Endothelial cell of hepatic sinusoid (primary cell): ENCODE results near the gene TERC.

ENCODE experiments used
- in situ Hi-C: cut with HindIII; loops from 2 replicates; pipeline ENCODE4 v1.10.0; 2017; ENCODE audit warnings: low sequenced_read_pairs

Gene TERC

DNA sequence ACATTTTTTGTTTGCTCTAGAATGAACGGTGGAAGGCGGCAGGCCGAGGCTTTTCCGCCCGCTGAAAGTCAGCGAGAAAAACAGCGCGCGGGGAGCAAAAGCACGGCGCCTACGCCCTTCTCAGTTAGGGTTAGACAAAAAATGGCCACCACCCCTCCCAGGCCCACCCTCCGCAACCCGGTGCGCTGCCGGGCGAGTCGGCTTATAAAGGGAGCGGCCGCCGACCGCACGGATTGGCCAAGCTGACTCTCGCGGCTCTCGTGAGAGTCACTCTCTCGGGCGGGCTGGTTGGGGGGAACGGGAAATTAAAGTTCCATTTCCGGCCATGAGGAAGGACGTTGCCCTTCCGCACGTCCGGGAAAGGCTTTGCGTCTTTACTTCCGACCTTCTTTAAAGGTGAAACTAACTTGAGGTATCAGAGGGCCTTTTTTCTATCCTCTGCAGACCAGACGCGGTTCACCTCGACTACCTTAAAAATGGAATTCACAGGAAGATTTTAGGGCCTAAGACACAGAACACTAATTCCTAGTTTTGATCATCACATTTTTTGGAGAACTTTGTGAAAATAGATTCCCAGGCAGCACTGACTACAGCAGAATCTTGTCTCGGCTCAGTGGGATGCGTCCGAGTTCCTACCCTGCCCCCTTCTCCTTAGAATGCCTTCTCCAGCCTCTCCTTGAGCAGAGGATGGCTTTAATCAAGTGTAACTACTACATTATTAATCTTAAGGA lies at the start of gene TERC:
TERC (minus strand) TSS at position 179 of the 731 bp plus-strand sequence.
- in situ Hi-C loops: no loop called here

DNA sequence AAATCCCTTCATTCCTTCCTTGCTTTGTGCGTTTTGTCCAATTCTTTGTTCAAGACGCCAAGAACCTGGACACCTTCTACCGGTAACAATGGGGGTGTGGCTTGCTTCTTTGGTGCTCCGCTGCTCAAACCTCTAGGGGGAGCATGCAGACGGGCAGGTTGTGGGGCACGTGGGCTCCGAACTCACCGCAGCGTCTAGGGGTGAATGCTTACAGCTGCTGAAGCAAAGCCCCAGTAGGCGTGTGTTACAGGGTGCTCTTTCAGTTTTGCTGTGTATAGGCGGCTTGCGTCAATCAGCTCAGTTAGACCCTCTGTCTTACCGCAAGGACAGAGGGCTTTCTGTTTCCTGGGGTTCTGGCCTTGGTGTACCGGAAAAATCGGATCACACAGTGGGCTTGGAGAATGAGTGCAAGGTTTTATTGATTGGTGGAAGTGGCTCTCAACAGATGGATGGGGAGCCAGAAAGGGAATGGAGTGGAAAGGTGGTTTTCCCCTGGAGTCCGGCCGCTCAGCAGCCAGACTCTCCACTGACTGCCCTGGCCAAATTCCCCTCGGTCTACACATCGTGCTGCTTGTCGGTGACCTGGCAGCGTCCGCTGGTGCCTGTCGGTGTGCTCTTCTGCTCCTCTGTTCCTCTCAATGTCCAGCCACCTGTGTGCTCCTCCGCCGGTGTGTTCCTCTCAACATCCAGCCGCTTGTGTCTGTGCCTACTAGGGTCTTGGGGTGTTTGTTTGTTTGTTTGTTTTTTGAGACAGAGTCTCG lies 49.1 kb upstream of the TERC start:
- in situ Hi-C loops: no loop called here

DNA sequence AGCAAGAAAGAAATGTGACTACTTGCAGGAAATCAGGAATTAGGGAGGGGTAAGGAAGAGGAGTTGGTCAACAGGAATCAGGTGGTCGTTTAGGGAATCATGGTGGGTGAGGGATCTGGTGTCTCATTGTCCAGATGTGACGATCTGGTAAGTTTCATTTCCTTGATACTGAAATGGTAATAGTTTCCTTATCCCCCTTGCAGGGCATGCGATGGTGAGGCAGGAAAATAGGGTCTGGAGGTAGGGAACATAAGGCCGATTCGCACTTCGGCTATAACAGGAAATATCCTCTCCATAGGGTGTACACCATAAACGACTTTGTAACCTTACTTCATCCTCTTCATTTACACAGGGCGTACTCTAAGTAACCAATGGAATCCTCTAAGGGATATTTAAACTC lies 48.4 kb upstream of the TERC start:
- in situ Hi-C loops: no loop called here

DNA sequence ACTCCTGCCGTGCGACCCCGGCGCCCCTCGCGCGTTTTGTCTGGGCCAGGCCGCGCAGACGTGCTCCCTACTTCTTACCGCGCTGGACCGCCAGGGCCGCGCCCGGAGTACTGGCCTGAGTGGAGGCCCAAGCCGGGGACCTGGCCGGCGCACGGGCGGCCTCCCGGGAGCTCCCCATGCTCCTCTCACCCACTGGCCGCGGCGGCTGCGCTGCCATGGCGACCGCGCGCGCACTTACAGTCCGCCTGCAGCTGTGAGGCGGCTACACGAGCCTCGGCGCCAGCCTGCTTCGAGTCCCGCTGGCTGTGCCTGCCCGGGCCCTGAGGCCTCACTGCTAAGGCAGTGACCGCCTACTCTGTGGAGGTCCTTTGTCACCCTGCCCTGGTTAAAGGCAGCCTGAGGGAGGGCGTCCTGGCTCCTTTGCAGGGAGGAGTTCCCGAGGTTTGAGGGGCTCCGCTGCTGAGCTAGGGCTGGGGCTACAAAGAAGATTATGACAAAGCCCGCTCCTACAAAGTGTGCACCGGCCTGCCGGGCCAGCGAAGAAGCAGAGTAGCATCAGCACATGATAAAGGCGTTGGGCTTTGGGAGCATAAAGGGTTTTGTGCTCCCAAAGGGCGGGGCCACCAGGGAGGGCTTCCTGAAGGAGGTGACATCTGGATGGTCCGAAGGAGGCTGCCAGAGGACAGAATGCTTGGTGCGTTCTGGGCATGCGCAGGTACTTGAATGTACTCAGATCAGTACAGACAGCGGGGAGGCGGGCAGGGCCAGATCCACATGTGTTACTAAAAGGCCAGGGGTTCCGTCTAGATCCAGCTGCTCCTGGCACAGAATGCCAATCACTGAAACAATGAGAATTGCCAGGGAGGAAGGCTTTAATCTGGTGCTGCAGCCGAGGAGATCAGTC lies 47.7 kb upstream of the TERC start, which contains the start of the genes LRRC34 and LRRIQ4:
LRRC34 (minus strand) TSS at position 573 of the 904 bp plus-strand sequence; CDS start at position 217, 356 bp downstream.
LRRIQ4 (plus strand) TSS at position 539 of the 904 bp plus-strand sequence. CDS start 9,052 bp downstream, outside the sequence.
- in situ Hi-C loops: no loop called here

DNA sequence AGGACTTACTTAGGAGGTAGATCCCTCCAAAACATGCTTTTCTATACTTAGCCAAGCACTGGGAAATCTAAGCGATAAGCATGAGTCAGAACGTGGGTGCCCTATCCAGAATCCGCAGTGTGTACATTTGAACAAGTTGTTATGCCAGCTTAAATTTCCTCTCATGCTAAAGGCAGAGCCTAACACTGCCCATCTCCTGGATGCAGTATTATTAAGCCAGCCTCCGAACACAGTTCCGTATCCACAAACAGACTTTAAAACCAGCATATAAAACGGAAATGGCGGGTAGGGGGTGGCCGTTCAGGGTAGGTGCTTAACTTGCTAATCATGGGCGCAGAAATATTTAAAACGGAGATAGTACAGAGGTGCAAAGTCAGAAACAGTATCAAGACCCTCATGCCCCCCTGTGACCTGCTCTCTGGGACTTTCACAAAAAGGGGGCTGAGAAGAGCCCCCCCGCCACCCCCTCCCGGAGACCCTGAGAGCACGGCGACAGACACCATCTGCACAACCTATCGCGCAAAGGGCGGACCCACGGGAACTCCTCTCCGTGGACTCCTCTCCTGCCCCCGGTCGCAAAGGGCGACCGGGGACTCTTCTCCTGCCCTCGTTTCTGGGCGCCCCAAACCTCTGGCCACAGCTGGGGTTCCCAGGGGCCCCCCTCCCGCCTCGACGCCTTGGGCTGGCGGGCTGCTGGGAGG lies 46.9 kb upstream of the TERC start:
- in situ Hi-C loops: no loop called here

DNA sequence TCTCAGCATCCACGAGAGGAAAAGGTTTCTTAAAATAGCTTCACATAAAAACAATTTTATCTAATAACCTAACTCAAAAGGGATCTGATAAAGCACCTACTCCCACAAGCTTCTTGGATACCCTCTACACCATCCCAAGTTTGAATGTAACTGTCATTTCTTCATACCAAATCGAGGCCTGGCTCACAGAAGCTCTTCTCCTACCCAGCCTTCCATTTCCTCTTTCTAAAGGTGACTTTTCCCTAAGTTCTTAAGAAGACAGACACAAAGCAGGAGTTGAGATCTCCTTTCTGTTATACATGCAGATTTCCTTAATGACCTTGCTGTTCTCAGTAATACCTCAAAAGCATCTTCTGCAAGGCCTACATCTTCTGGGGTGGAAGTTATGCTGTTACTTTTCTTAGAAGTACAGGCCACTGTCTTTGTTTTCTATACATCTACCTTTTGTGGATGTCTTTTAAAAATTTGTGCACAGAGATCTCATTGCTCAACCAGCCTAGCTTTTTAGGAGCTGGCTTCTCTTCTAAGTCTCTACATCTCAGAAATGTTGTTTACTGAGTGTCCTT lies 44.5 kb upstream of the TERC start:
- in situ Hi-C loops: no loop called here

DNA sequence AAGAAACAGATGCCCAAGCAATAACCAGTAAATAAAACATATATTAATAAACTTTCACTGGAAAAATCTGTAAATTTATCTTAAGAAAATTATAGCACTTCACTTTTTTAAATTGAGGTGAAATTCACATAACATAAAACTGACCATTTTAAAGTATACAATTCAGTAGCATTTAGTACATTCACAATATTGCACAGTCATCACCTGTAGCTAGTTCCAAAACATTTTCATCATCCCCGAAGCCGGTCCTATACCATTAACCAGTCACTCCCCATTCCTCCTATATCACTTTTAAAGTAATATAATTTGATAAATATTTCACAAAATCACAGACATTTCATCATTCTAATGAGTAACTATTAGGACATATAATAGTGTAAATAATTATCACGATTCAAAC lies 39.8 kb upstream of the TERC start:
- in situ Hi-C loops: no loop called here

DNA sequence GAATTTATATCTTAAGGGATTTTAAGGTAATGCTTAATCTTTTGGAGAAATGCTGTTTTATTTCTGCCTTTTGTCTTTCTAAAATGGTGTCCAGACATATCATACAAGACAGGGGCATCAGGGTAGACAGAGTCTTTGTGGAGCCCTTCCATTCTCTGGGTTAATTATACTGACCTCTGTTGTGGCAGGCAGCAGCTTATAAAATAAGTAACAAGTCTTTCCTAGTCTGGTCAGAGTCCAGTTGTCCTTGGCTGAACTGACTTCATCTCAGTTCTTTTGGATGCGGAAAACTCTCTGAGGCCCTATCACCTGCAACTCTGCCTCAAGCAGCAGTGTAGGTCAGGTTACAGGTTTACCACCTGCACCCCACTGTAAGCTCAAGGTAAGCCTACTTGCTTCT lies 27.5 kb upstream of the TERC start:
- in situ Hi-C loops: no loop called here

DNA sequence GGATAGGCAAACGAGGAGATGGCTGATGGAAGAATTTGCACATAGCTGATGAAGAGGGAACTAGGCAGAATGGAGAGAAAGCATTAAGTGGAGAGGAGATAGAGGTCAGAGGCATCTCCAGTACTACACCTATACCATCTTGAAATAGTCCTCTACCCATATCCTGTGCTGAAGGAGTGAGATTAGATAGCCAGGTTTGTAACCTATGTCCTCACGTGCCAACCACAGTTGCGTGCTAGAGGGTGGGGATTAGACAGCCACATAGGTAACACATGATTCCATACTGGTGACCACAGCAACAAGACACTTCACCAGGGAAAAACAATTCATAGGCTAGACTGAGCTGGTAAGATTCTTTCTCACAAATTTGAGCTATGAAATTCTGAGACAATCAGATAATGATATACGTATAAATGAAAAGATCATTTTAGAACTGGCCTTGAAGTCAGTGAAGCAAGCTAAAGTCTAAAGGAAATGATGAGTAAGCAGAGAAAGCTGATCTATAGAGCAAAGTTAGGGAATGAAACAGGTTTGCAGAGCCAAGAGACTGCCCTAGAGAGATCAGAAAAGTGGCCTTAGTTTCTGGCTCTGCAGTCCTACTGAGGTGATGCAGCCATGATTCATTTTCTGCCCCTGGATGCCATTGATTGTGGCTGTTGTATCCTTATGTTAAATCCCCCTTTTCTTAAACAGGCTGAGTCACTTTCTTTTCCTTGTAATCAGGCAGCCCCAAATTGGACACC lies 26.0 kb upstream of the TERC start:
- in situ Hi-C loops: no loop called here

DNA sequence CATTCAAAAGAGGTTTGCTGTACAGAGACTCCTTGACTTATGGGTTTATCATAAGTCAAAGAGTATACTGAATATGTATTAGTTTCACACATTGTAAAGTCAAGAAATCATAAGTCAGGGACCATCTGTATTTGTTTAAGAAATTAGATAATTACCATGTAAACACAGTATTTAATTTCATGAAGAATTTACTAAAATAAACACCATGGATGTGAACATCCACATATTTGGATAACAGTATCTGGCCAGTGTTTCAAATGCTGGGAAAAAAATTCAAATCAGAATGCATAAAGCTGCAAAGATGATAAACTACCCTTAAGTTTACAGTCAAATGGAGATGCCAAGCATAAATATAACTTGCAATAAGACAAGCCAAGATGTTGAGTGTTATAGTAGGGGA lies 25.4 kb upstream of the TERC start:
- in situ Hi-C loops: no loop called here

DNA sequence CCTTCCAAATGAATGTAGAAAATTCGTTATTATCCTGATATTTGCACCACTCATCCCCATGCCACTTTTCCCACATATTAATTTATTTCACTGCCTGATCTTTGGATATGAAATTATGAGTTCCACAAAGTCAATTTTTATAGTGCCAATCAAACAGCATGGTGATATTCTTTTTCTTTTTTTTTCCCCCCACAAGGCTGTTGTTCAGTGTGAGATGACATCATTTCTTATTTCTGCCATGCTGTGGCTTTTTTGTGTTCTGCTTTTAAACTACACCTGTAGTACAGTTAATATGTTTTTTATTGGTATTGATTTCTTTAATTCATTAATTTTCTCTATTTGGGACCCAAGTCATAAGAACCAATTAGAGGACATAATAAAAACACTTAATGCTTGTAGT lies 22.9 kb upstream of the TERC start:
- in situ Hi-C loops: no loop called here

DNA sequence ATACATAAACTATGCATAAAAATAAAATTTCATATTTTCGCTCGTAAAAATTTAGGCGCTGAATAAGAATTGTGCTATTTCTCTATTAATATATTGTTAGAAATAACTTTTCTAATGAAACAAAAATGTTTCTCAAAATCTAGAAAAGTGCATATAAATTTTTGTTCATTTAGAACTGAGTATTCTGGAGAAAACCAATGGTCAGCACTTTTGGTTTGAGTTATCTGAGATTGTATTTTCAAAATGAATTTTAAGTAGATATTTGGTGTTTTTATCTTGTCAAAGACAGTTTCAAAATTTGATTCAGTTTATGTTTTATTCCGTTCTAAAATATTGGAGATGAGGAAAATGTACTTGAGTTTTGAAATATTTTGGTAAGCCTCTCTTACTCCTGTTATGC lies 22.3 kb upstream of the TERC start:
- in situ Hi-C loops: no loop called here

DNA sequence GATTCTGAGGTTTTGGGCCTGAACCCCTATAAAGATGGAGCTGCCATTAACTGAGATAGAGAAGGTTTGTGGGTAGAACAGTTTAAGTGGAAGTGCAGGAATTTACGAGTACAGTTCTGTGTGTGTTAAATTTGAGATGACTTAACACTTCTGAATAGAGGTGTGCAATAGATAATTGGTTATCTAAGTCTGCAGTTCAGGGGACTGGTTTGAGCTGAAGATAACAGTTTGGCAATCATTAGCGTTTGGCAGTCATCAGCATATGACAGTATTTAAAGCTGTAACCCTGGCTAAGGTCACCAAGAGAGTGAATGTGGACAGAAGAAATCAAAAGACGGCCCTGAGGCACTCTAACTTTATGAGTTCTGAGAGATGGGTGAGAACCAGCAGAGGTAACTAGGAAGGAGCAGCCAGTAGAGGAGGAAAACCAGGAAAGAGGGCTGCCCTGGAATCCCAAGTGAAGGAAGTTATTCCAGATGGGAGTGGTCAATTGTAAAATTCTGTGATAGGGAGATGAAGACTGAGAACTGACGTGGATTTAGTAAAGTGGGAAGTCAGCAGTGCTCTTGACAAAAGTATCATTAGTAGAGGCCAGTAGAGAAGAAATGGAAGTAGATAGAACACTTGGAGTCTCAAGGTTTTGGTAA lies 16.5 kb upstream of the TERC start:
- in situ Hi-C loops: no loop called here

DNA sequence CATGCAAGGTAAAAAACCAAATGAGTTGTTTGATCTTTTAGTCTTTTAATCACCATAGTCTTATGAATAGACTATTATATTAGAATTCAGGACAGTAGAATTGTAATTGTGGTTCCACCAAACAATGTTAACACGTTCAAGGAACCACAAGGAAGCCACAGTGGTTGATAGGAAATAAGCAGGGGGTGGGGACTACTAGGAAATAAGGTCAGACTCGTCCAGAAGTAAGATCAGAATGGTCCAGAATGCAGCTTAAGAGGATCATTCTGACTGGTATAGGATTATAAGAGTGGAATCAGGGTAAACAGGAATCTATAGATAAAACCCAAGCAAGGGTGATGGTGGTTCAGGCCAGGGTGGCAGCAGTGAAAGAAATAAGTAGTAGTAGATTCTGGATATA lies 15.9 kb upstream of the TERC start:
- in situ Hi-C loops: no loop called here

DNA sequence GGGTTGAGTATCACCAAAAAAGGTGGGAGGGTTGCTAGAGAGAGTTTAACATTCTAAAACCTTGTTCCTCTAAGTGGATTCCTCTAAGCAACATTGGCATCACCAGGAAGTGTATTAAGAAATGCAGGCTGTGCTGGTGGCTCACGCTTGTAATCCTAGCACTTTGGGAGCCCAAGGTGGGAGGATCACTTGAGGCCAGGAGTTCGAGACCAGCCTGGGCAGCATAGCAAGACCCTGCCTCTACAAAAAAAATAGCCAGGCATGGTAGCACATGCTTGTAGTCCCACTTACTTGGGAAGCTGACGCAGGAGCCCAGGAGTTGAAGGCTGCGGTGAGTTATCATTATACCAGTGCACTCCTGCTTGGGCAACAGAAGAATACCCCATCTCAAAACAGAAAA lies 13.0 kb upstream of the TERC start:
- in situ Hi-C loops: no loop called here

DNA sequence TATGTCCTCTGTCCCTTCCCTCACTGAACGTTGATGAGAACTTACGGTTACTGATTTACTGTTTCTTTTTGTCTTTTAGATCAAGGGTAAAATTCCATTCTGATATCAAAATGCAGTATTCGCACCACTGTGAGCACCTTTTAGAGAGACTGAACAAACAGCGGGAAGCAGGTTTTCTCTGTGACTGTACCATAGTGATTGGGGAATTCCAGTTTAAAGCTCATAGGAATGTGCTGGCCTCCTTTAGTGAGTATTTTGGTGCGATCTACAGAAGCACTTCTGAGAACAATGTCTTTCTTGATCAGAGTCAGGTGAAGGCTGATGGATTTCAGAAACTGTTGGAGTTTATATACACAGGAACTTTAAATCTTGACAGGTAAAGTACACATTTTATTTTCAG lies 9.3 kb upstream of the TERC start:
- in situ Hi-C loops: no loop called here

DNA sequence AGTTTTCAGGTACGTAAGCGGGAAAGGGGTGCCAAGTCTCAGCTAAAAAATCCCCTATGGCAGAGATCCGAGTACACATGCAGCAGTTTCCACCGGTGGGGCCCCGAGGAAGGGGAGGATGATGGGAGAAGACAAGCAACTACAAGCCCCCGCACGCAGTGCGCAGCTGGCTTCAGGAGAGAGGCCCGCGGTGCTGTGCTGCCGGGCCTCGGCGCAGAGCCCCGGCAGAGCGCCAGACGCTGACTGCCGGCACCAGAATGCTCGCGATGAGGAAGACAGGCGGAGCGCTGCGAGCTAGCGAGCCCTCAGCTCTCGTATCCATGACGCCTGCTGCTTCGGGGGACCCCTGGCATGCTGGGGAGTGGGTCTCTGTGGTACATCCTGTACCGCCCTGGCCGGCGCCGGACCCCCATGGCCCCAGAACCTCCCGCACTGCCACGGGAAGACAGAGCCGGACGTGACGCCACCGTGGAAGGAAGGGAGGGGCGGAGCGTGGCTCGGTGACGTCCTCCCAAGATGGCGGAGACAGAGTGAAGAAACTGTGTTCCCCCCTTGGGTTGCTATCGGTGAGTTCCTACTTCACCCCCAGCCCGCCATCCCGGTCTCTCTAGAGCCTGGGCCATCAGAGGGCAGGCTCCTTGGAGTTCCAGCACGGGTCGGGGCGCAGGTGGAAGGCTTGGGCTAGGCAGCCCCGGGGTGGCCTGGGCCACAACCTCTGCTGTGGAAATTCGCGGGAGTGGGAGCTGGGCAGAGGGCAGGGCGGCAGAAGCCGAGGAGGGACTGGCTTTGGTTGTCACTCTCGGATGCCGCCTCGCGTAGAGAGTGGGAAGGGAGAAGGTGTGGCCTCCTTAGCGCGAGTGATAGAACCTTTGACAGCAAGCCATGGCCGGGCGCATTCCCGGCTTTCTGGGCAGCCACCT lies 8.3 kb upstream of the TERC start, which contains the start of gene MYNN:
MYNN (plus strand) TSS at position 500 of the 920 bp plus-strand sequence. CDS start 900 bp downstream, outside the sequence.
- in situ Hi-C loops: no loop called here
